ENCODE measurements around the gene GPR35.

GPR35 gene

DNA sequence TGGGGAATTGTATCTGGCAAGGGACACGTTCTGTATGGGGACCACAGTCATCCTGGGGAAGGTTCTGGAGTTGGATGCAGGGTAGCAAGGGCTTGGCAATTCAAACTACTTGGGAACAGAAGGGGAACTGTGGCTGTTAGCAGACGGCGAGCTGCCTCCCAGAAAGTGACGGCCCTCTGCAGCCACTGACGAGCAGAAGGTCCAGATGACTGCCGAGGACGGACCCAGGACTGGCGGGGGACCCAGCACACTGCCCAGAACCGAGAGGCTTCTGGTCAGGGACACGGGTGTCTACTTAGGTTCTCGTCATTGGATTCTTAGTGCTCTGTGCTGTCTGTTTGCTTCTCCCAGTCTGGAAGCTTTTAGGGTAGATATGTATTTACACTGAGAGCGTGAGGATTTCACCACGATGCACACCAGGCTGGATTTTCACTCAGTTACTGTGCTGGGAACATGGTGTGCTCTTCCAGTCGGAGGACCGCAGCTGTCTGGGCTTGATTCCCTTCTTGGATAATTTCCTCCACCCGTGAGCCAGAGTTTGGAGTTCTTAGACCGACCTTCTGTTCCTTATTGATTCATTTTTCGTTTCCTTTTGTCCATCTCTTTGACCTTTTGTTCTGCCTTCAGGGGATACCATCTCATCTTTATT, 13.4 kb downstream of the GPR35 start:
- DNase-seq (ENCODE audit: low read depth in 2 of 2): no peak

DNA sequence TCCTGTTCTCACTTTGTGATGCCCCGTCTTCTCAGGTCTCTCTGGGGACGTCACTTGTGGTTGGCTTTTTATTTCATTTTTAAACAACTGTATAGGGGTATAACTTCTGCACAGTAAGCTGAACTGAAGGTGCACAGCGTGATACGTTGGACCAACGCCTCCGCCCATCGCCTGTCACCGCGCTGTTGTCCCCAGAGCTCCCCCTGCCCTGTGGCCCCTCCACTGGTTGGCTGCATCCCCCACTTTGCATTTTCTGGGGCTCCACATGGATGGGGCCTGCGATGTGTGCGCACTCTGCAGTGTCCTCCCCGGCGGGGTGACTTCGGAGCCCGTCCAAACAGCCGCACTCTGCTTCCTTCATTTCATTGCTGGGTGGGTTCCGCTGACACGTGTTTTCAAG, 14.3 kb downstream of the GPR35 start:
- no peak for DNase-seq (ENCODE audit: low read depth in 2 of 2)

DNA sequence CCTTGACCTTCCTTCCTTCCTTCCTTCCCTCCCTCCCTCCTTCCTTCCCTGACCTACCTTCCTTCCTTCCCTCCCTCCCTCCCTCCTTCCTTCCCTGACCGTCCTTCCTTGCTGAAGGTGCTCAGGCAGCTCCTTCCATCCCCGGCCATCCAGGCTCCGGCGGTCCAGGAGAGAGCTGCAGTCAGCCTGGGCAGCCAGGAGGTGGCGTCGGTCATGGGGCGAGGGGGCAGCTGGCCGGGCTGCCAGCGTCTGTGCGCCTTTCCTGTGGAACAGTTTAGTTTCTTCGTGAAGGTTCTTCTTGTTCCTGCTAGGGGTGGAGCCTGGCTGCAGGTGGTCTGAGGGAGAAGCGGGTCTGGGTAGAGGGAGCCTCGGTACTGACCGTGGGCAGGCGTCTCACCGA, 15.7 kb downstream of the GPR35 start:
- DNase-seq (ENCODE audit: low read depth in 2 of 2): no peak

DNA sequence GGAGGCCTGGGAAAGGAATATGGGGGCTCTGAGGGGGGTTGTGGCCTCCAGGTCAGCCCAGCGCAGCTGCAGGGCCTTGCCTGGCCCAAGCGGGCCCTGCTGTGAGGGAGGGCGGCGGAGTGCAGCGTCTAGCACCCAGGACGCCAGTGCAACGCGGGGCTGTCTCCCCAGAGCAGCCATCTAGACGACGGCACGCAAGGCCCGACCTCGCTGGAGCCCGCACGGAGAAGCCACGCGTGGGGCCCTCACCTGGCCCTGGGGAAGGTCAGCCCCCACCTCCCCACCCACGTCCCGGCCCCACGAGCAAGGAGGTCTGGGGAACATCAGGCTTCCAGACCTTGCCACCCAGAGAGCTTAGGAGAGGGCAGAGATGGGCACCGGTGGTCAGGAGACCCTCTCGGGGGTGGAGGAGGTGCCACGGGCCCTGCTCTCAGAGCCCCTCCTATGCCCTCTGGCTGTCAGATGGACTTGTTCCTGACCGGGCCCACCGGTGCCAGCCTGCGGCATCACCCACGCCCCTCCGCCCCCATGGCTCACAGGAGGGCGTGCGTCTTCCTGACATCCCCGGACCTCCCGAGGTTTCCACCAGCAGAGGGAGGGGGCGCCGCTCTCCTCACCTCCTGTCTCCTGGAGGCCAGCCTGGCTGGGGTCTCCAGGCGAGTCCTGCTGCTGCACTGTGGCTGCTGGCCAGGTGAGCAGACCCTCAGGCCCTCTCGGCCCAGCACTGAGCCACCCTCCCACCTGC, 17.0 kb downstream of the GPR35 start:
- DNase-seq (ENCODE audit: low read depth in 2 of 2): no peak

DNA sequence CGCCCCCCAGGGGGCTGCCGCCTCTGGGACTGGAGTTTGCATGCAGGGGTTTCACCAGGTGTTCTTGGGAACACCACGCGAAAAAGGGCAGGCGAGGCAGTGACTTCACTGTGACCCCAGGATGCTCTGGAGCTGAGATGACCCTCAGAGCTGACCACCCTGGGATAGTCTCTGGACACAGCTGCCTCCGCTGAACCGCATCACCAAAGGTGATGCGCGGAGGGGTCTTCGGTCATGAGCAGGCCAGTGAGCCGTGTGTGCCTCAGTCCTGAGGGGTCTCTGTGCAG, 17.5 kb downstream of the GPR35 start:
- DNase-seq (ENCODE audit: low read depth in 2 of 2): no peak

DNA sequence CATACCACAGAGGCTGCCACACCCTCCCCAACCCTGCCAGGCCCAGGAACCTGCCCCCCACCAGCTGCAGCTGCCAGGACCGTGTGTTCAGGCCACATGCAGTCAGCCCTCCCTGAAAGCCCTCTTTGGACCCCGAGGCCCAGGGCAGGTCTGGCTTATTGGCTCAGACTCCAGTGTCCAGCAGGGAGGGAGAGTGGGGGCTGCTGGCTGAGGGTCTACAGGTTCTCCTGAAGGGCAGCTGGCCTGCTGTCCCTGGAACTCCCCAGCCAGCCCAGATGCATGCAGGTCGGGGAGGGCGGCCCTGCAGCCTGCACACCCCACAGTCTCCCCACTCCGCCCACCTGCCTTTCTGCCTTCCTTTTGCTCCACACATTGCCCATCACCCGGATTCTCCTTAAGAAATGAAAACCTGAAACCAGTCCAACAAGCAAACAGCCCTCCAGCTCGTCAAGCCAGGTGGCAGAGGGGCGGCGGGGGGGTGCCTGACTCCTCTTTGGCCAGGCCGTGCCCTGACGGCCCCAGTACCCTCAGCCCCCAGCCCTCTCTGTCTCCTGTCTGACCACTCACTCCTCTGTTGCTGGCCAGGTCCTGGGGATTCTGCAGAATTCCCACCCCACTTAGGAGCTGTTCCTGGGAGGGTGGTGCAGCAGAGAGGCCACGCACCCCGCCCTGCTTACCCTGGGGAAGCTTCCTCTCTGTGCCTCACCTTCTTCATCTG, 18.0 kb downstream of the GPR35 start:
- no peak for DNase-seq (ENCODE audit: low read depth in 2 of 2)

DNA sequence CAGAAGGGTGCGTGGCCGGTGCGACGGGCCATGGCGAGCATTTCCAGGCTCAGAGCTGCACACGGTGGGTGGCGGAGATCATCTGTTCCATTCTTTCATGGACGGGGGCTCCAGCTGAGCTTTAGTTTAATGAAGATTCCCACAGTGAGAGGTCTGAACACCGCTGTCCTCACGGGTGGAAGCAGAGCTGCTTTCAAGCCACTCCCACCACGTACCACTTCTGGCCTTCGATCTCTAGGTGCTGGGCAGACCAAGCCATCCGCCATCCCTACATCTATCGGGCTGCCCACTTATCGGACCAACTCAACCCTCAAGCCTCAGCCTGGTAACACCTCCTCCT, 18.5 kb downstream of the GPR35 start:
- DNase-seq (ENCODE audit: low read depth in 2 of 2): no peak

DNA sequence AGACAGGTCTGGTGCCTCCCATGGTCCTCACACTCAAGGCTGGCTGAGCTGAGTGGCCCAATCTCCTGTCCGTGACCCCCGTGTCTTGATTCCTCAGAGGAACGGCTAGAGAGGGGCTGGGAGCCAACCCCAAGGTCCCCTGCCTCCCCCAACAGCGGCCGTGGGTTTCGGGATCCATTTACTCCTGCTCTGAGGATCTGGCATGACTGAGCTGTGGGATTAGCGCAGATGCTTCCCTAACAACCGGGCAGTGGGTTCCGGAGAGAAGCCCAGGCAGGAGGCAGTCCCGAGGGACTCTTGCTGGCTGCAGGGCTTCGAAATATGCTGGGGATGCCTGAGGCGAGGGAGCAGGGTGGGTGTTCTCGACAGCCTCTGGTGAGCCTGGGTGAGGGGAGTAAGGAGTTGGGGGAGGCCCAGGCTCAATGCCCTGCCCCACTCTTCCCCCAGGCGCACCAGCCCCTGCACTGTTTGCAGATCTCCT, 18.9 kb downstream of the GPR35 start:
- no peak for DNase-seq (ENCODE audit: low read depth in 2 of 2)

DNA sequence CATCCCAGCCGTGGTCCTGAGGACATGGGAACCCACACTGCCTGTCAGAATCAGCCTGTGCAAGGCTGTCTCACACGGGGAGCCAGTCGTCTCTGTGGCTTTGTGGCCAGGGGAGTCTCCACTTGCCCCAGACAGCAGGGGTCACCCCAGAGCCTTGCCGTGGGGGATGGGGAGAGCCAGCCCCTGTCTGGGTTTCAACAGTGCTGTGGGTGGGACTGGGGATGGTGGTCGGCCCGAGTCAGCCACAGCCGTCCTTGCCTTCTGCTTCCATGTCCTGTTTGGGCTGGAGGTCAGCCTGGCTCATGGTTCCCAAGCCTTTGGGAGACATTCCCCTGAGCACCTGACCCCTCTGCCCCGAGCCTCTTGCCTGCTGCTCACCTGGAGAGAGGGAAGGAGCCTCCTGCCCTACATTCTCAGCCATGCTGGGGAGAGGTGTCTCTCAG, 19.6 kb downstream of the GPR35 start:
- DNase-seq (ENCODE audit: low read depth in 2 of 2): no peak

DNA sequence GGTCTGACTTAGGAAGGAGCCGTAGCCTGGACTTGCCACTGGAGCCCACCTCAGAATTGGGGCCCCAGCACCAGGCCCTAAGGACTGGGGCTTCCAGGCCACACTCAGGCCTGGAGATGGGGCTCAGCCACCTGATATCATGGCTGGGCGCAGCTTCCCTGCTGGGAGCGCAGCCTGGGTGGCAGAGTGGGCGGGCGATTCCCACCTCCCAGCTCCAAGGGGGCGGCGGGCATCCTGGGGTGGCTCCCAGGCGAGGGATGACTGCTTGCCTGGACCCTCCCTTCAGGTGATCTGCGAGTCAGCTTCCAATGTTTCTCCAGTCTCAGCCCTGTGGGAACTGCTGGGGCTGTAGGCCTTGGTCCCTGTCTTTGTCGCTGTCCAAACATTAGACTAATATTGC, 20.1 kb downstream of the GPR35 start:
- no peak for DNase-seq (ENCODE audit: low read depth in 2 of 2)

DNA sequence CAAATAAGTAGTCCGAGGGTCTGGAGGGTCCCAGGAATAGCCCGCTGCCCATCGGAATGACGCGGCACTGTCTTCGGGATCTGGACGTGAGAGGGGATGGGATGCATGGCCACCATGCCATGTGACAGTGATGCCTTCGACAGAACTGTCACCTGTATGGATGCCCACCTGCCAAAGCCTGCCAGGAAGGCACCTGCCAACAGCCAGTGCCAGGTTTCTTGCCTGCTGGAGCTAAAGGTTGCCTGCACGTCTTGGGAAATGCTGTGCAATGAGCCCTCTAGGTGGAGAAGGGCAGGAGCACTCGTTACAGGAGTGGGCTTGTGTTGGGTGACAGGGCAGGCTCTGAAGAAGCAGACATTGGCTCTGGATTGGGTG, 20.5 kb downstream of the GPR35 start:
- no peak for DNase-seq (ENCODE audit: low read depth in 2 of 2)

DNA sequence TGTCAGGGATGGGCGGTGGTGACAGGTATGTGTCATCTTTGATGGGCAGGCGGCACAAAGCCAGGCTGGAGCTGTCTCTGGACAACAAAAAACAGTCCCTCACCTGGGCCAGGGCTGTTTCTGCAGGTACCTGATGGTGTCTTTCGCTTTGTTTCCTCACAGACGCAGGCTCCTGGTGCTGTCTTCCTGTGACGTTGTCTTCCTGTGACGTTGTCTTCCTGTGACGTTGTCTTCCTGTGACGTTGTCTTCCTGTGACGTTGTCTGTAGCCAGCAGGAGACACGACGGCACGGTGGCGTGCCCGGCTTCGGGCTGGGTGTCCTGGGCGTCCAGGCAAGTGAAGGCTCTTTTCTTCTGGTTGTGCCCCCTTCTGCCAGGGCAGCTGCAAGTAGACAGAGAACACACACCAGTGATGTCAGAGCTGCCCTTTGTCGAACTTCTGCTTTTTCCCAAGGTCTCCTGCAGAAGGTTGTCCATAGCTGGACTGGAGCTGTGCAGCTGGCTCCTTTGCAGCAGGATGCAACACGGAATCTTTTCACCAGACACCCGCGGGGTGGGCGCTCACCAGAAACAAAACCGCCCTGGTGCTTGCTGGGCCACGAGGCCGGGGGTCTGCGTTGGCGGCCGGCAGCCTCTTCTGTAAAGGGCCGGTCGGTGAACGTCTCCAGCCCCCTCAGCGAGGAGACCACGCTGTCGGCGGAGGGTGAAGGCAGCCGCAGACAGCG, 21.1 kb downstream of the GPR35 start:
- DNase-seq (ENCODE audit: low read depth in 2 of 2): no peak

DNA sequence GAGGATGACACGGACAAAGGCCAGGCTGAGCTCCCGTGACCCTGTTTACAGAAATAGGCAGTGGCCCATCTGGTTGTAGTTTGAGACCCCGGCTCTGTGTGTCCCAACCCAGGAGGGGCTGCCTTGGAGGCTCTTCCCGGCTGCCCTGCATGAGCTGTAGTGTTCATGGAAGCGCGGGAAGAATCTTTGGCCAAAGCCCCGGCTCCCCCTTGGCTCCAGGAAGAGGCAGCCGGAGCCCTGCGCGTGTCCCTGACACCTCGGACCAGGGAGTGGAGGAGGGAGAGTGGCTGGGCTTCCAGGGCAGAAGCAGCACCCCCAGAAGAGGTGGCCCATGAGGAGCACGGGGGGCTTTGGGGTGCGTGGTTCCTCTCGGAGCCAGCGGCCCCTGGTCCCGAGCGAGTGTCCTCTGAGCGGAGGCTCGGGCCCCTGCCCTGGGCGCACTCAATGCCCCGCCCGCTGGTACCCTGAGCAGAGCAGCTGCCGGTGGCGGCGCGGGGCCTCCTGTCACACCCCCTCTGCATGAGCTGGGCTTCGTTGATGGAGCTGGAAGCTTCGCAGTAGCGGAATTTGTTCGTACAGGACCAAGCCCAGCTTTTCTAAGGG, 21.7 kb downstream of the GPR35 start:
- no peak for DNase-seq (ENCODE audit: low read depth in 2 of 2)

DNA sequence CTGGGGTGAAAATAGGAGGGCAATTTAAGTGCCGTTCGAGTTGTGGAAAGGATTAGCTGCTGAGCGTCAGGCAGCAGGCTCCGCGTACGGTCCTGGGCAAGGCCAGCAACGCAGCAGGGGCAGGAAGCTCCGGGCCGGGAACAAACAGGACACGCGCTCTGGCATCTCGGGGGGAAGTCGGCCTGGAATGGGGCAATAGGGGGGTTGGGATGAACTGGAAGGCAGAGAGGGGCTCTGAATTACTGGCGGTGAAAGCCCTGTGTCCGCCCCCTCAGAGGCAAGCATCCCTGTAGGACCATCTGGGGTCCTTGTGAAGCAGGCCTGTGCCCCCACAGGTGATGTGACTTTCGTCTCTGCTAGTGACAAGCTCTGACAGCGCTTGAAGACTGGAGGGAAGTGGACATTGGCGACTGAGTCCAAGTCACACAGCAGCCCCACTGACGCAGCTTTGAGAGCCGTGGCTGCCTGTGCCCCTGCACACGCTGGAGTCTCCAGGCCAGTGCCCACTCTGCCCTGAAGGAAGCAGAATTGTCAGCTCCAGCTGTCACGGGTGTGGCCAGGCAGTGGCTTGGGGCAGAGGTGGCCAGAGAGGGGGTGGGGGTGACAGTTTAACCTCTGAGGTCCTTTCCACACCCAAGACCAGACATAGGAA, 22.3 kb downstream of the GPR35 start:
- DNase-seq (ENCODE audit: low read depth in 2 of 2): no peak

DNA sequence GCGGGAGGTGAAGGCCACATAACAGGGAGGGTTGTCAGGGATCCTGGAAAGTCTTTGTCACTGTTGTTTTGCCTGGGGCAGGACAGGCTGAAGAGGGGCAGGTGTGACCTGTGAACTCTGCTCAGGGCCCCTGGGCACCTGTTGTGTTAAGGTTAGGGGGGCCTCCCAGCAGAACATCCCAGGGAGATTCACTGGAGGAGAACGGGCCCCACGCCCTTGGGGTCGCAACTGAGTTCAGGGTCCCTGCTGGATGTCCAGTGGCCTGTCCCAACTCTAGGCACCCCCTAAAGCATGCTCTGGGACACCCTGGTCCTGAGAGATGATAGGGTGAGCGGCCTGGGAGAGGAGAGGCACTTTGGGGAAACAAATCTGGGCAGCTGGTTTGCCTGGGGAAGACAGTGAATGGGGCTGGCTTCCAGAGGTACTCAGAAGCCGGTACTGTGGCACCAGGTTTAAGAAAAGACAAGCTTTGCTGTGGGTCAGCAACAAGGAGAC, 22.9 kb downstream of the GPR35 start:
- DNase-seq (ENCODE audit: low read depth in 2 of 2): no peak

DNA sequence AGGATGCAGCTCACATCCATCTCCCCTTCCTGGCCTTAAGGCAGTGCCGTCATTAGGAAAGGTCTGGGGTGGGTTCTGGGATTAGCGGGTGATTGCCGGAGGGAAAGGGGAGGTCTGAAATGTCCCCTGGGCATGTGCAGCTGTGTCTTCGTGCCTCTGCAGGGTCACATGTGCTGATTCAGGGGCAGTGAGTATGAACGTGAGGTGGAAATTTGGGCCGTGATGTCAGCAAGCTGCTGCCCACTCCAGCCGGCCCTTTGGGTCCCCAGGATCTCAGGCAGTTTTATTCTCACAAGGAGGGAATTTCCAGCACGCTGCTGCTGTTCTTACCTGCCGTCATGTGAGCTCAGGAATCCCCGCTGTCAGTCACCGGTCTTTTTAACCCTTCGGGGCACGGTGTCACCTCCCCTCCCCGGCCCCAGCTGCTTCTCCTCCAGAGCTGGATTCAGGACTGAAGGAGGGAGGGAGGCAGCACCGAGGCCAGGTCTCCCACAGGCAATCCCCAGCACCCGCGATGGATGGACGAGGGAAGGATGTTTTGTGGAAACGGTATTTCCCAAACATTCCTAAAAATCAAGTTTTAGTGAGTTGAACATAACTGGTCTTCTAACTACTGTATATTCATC, 23.5 kb downstream of the GPR35 start:
- no peak for DNase-seq (ENCODE audit: low read depth in 2 of 2)

DNA sequence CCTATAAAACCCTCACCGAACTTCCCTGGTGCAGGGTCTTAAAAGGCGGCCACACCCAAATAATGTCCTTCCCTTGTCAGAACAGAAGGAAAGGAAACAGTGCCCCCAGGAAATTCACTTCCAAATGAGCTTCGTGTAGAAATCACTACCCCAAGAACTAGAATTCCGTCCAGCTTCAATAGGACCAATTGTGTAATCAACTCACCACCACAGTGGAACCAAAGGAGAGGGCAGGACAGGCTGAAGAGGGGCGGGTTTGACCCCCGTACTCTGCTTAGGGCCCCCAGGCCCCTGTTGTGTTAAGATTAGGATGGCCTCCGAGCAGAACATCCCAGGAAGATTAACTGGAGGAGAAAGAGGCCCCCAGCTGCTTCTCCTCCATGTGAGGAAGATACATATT, 24.1 kb downstream of the GPR35 start:
- no peak for DNase-seq (ENCODE audit: low read depth in 2 of 2)

DNA sequence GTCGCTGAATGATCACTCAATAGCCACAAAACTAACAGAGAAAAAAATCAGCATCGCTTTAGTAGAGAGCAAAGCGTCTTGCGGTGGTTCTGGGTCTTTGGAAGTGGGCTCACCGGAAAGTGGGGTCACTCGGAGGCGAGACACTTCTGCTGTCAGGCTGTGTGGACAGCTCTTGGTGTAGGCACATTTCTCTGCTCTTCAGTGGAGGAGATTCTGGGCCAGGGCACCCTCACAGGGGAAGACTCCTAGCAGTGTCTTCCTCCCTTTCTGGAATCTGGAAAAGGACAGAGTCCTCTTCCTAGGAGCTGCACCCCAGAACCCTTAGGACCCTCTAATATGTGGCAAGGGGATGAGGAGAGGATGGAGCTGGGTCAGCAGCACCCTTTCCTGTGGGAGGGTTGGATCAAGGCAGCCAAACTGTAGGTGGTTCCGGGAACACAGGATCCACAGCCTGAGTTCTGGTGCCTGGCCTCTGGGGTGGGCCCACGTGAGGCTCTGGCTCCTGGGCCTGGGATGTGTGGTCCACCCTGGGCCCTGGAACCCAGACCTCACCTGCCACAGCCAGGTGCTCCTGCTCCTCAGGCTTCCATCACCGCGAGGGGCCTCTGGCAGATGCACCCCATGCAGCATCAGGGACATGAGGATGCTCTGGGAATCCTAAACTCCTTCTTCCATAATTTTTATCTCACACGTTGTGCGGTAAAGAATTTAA, 25.1 kb downstream of the GPR35 start:
- no peak for DNase-seq (ENCODE audit: low read depth in 2 of 2)

DNA sequence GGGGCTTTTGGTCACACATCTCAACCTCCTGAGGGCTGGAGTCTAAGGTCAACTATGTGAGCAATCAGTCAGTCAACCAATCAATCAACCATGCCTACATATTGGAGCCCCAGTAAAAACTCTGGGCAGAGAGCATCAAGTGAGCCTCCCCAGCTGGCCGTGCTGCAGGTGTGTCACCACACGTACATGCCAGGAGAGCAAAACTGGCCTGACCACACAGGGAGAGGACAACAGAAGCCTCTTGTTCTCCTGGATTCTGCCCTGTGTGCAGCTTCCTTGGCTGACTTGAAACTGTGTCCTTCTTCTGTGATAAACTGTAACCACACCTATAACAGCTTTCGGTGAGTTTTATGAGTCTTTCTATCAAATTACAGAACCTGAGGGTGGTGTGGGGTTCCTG, 25.9 kb downstream of the GPR35 start:
- DNase-seq (ENCODE audit: low read depth in 2 of 2): no peak
